ENCODE measurements around the gene ARHGDIA. TPM values are rescaled to one million over a fixed set of nuclear protein-coding genes. Genes with fewer than 3 reads are reported as not detected.

The ARHGDIA gene
- total RNA-seq, 4 donors from 2014 or later = 120 to 219 (median 169) TPM

DNA sequence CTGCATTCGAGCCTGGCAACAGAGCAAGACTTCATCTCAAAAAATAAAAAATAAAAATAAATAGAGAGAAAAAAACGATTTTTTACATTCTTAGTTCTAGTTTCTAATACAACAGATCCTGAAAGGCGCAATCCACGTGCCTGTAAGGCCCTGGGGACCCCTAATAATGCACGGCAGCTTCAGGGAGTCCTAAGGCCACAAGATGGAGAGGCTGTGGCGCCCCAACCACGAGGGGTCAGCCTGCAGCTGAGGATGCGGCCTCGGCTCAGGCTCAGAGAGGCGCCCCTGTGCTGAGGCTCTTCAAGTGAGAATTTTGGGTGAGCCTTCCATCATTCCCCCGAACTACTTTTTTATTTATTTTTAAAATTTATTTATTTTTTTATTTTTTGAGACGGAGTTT lies 21.7 kb downstream of the ARHGDIA start:
- ATAC-seq = no peak
- 90 to 93% methylated on average over 12 of the region's 12 CpGs for WGBS, 2 donors (ENCODE audit: low coverage in 1 of 2)
- no peaks in the 10 kb centered on the region for H3K27me3 ChIP-seq
- H3K4me3 ChIP-seq = no peak overlapping the region
- no peak overlapping the region for H3K27ac ChIP-seq
- no peaks in the 10 kb centered on the region for H3K9me3 ChIP-seq
- H3K4me1 ChIP-seq = peaks cover 0 to under 1% (median 0%) of the 10 kb centered on the region in 3 donors
- TF ChIP-seq POLR2AphosphoS5 (IDR thresholded peaks at IDR 0.05) (no peak), POLR2A (IDR thresholded peaks at IDR 0.05) (no peak), CTCF (IDR thresholded peaks at IDR 0.05) (no peak), EP300 (IDR thresholded peaks at IDR 0.05) (no peak)
- peaks cover 0 to 99% of the 10 kb centered on the region in 2 donors for H3K36me3 ChIP-seq

DNA sequence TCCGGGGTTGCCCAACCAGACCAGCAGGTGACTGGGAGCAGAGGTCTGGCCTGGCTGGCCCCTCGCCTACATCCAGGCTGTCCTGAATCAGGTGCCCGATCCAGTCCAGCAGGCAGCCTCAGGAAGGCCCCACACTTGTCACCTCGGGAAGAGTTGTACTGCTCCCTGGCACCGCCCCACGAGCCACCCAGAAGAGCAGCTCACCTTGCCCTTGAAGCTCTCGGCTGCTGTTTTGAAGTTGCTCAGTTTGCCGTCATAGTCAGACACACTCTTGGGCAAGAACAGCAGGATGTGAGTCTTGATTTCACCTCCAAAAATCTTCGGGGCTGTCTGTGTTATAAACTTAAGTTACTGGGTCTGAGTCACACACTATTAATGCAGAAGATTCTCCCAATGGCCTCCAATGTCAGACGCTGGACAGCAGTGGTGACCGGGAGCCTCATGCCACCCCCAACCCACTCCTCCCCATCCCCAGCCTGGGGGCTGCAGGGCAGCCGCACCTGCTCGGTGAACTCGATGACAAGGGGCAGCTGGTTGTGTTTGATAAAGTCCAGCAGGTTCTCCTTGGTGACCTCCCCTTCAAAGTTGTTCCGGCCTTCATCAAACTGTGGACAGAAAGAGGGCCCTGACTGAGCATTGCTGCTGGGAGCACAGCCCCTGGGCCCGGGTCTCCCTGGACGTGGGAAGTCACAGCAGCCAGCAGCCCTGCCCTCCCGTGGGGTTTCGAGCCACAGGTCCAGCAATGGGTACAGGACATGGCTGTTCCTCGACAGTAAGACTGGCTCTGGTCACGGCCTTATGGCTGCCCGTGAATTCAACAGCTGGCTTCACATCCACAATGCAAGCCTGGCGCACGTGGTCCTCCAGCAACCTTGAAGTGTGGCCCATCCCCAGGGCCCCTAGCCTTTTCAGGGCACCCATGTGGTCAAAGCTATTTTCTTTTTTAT lies 24.1 kb downstream of the ARHGDIA start:
- no peaks in the 10 kb centered on the region for H3K9me3 ChIP-seq
- no peaks in the 10 kb centered on the region for H3K4me1 ChIP-seq
- H3K36me3 ChIP-seq = peaks cover 0 to 96% of the 10 kb centered on the region in 2 donors
- no peak overlapping the region for H3K27ac ChIP-seq
- no peak for ATAC-seq
- no peak for TF ChIP-seq CTCF (IDR thresholded peaks at IDR 0.05)
- H3K4me3 ChIP-seq = no peak overlapping the region
- no peaks in the 10 kb centered on the region for H3K27me3 ChIP-seq
- WGBS, 2 donors (ENCODE audit: low coverage in 1 of 2) = 82% methylated on average over 12 of the region's 24 CpGs; no CpG with 5 or more reads in 1 of the 2 donors

GRCh38 chr17:81845881-81846742 lies 25.0 kb downstream of the ARHGDIA start:
- H3K36me3 ChIP-seq = peaks cover 0 to 87% of the 10 kb centered on the region in 2 donors
- no peak for TF ChIP-seq POLR2AphosphoS5 (IDR thresholded peaks at IDR 0.05)
- H3K9me3 ChIP-seq = no peaks in the 10 kb centered on the region
- no peaks in the 10 kb centered on the region for H3K4me1 ChIP-seq
- H3K27ac ChIP-seq = no peak overlapping the region
- no peak for ATAC-seq
- 50% methylated on average over 2 of the region's 38 CpGs; no CpG with 5 or more reads in 1 of the 2 donors for WGBS, 2 donors (ENCODE audit: low coverage in 1 of 2)
- no peaks in the 10 kb centered on the region for H3K27me3 ChIP-seq
- no peak overlapping the region for H3K4me3 ChIP-seq

GRCh38 chr17:81845361-81845760 lies 25.8 kb downstream of the ARHGDIA start:
- Histone ChIP-seq H3K36me3 (peaks cover 0 to 79% of the 10 kb centered on the region in 2 donors), H3K27ac (no peak overlapping the region), H3K9me3 (no peaks in the 10 kb centered on the region), H3K27me3 (no peaks in the 10 kb centered on the region), H3K4me3 (no peak overlapping the region), H3K4me1 (no peaks in the 10 kb centered on the region)
- no peak for ATAC-seq
- TF ChIP-seq EP300 (IDR thresholded peaks at IDR 0.05) (no peak), POLR2AphosphoS5 (IDR thresholded peaks at IDR 0.05) (no peak), CTCF (IDR thresholded peaks at IDR 0.05) (no peak), POLR2A (IDR thresholded peaks at IDR 0.05) (no peak)
- WGBS, 2 donors (ENCODE audit: low coverage in 1 of 2) = 92% methylated on average over 6 of the region's 13 CpGs; no CpG with 5 or more reads in 1 of the 2 donors

GRCh38 chr17:81844887-81845286 lies 26.2 kb downstream of the ARHGDIA start:
- Histone ChIP-seq H3K27me3 (no peaks in the 10 kb centered on the region), H3K9me3 (no peaks in the 10 kb centered on the region), H3K36me3 (peaks cover 0 to 74% of the 10 kb centered on the region in 2 donors), H3K4me3 (no peak overlapping the region), H3K27ac (no peak overlapping the region), H3K4me1 (no peaks in the 10 kb centered on the region)
- TF ChIP-seq EP300 (IDR thresholded peaks at IDR 0.05) (no peak), POLR2A (IDR thresholded peaks at IDR 0.05) (no peak), CTCF (IDR thresholded peaks at IDR 0.05) (no peak), POLR2AphosphoS5 (IDR thresholded peaks at IDR 0.05) (no peak)
- ATAC-seq = no peak
- WGBS, 2 donors (ENCODE audit: low coverage in 1 of 2) = no CpG with 5 or more reads among the region's 13 CpGs
